Right lung (tissue), 5 donors: Measurements from ENCODE around the gene ACAD8. TPM values are rescaled to one million over a fixed set of nuclear protein-coding genes. Genes with fewer than 3 reads are reported as not detected.
"Not testable (repeated sequence)": the region's sequence is repeated elsewhere in the genome, so short reads cannot be mapped to it uniquely, and the experiment has no call there.

Experiments used
- DNase-seq, 2 donors: peaks; one replicate each; pipeline ENCODE4 v3.0.0-alpha.2; 2013
- polyA plus RNA-seq, 5 donors: library from polyadenylated mRNA; unstranded; fragments of 120-200 nt; gene quantifications; one replicate each; pipeline versions ENCODE4 v1.2.1 to v1.2.3, GENCODE V29; 2013; ENCODE audit warnings: inconsistent platforms in 1 of 5, low replicate concordance in 1 of 5; ENCODE audit not compliant: insufficient read length in 5 of 5, insufficient read depth in 1 of 5

Gene ACAD8
- polyA plus RNA-seq, 5 donors, result 31.4 to 38.7 (median 35.9) TPM

DNA sequence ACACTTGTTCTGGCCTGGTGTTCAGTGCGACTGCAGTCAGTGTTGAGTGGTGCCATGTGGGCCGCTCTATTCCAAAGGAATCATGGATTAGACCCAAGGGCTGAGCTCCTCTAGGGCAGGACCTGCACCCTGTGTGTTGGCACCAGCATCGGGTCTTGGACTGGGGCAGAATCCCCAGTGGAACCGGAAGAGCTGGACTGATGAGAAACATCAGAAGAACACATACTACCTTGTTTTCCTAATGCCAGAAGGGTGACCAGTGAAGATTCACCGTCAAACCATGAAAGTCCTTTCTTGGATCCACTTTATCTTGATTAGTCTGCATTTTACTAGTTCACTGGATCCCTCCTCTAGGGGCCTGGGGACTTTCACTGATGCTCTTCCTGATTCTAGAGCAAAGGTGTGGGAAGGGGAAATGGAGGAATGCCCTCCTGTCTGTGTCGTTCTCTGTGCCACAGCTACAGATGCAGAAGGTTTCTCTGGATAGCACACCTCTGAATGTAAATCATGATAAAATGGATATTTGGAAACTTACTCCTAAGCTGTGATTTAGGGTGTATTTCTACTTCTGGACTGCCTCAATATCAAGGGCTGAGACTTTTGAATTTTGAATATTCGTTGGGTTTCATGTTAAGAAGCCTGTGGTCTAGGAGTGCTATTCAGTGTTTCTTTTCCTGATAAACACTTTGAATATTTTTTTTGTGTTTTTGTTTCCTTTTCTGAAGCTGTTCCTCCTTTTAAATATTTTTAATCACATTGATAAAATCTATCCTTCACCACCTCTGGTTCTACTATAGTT is 11.8 kb downstream of the ACAD8 start:
- DNase-seq, result no peak

GRCh38 chr11:134266440-134266839 is 13.1 kb downstream of the ACAD8 start:
- DNase-seq, result no peak

GRCh38 chr11:134266841-134267251 is 13.5 kb downstream of the ACAD8 start:
- no peak for DNase-seq

- DNase-seq, result no peak
Observed at GRCh38 chr11:134267461-134267860, 14.1 kb downstream of the ACAD8 start.

DNA sequence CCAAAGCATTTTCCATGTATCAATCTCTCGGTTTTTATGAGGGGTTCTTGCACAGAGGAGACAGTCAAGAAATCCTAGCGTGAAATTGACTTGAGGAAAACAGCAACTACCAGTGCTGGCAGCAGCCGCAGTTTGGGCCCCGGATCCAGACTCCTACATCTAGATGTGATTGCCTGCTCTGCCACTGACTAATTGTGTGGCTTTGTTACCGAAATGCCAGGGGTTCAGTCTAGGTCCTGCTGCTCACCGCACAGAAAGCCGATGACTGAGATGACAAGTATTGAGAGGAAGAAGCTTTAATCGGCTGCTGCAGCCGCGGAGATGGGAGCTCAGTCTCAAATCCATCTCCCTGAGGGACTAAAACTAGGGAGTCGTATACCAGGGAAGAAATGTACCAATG is 14.6 kb downstream of the ACAD8 start:
- no peak for DNase-seq

GRCh38 chr11:134270250-134270714 is 16.9 kb downstream of the ACAD8 start:
- DNase-seq, result no peak

DNA sequence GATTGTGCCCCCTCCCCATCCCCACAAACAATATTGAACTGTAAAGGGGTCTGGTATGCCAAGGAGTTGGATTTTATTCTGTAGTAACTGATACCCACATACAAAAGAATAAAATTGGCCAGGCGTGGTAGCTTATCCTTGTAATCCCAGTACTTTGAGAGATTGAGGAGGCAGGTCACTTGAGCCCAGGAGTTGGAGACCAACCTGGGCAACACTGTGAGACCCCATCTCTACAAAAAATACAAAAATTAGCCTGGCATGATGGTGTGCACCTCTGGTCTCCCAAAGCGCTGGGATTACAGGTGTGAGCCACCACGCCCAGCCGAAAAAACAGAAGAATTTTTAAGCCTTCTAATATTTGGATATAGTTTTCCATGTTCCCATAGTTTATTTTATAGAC is 18.6 kb downstream of the ACAD8 start:
- DNase-seq, result no peak

GRCh38 chr11:134272381-134273316 is 19.3 kb downstream of the ACAD8 start:
- peak; percentile 71 to 77 for DNase-seq

GRCh38 chr11:134273317-134273712 is 19.9 kb downstream of the ACAD8 start:
- DNase-seq, result no peak

DNA sequence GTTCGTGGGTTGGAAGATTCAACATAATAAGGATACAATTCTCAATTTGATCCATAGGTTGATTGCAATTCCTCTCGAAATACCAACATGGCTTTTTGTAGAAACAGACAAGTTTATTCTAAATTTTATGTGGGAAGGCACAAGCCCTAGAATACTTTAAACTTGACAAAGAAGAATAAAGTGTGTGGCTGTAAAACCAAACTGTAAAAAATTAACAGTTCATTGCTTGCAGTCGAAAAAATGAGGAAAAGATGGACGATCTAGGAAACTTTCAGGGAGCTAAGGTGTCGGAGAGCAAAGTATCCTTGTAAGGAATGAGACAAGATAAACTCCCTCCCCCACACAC is 21.8 kb downstream of the ACAD8 start:
- no peak for DNase-seq

- peak in 1 of 2 donors; percentile 20 for DNase-seq
Observed at GRCh38 chr11:134275534-134276395, 22.4 kb downstream of the ACAD8 start, which contains the start of gene GLB1L3. TSS of gene GLB1L3 (plus strand) at chr11:134276379. CDS start at chr11:134276741, 362 bp downstream.

DNA sequence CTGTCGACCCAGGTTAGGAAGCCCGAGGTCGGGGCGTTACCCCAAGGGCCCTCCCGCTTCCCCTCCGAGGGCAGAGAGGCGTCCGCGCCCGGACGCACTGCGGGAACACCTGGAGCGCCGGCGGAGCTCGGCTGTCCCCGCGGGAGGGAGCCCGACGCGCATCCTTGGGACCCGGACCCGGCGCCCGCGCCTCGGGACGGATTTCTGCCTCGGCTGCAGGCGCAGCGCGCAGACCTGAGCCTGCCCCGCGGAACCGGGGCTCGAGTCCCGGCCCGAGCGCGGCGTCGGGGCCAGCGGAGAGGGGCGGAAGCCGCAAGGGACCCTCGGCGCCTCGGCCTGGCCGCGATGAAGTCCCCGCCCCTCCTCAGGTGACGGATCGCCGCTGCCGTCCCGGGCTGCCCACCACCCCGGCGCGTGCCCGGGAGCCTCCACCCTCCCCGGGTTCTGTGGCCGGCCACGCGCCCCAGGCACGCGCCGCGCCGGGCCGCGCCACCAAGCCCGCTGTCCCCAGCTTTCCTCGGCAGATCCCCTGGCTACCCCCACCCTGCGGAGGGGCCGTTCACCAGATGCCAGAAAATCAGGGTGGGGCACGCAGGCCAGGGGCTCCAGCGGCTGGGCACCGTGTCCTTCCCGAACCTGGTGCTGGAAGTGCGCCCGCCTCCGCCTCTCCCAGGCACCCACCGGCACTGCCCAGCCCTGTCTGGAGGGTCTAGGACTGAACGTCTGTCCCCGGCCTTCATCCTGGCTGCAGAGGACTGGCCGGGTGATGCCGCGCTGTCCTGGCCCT is 23.2 kb downstream of the ACAD8 start:
- no peak for DNase-seq

- DNase-seq, result no peak
Observed at GRCh38 chr11:134277183-134278001, 24.0 kb downstream of the ACAD8 start.

DNA sequence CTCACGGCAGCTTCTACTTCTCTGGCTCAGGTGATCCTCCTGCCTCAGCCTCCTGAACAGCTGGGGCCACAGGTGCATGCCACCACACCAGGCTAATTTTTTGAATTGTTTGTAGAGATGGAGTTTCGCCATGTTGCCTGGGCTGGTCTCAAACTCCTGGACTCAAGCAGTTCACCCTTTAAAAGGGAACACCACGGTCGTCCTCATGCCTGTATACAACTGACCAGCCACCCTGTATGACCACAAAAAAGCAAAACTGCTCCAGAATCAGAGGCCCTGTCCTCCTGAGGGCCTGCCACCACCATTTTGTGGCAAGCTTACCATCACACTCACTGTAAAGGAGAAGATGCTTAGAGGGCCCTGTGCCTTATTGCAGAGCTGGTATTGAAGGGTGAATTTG is 25.0 kb downstream of the ACAD8 start:
- DNase-seq, result no peak

- not testable (repeated sequence) for DNase-seq
Observed at GRCh38 chr11:134281635-134282034, 28.3 kb downstream of the ACAD8 start.

GRCh38 chr11:134282121-134283045 is 29.0 kb downstream of the ACAD8 start:
- no peak for DNase-seq

- DNase-seq, result no peak
Observed at GRCh38 chr11:134283461-134284230, 30.3 kb downstream of the ACAD8 start.

- DNase-seq, result not testable (repeated sequence)
Observed at GRCh38 chr11:134284349-134284748, 31.0 kb downstream of the ACAD8 start.
